Measurements from ENCODE around the gene OCEL1. TPM values are rescaled to one million over a fixed set of nuclear protein-coding genes. Genes with fewer than 3 reads are reported as not detected.

Gene OCEL1
- total RNA-seq, 2 experiments from 2014 or later, result 10.2 to 29.5 TPM

DNA sequence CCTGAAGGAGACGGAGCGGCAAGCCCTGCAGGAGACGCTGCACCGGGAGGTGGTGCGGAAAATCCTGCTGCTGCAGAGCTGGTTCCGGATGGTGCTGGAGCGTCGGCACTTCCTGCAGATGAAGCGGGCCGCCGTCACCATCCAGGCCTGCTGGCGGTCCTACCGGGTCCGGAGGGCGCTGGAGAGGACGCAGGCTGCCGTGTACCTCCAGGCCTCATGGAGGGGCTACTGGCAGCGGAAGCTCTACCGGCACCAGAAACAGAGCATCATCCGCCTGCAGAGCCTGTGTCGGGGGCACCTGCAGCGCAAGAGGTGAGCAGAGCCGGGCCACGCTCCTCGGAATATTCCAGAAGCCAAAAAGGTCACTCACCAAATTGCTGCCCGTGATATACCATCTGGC, 33.3 kb upstream of the OCEL1 start:
- DNase-seq (ENCODE audit: low spot score), result no peak
- ChIA-PET CTCF (ENCODE audit: unreplicated experiment) (no interaction called here), POLR2A (interaction anchor here (0.6 kb wide), 1 partner anchor 114 kb away, joined by 4 read pairs; no protein-coding TSS in a partner anchor)
- Histone ChIP-seq H4K20me1 (ENCODE audit: insufficient read depth, low read length) (no peaks in the 10 kb centered on the region), H3K36me3 (ENCODE audit: insufficient read depth, low read length) (peaks cover 80% of the 10 kb centered on the region), H3K9me2 (ENCODE audit: insufficient read depth, low read length) (no peaks in the 10 kb centered on the region), H3K4me1 (ENCODE audit: insufficient read depth, low read length, poor library complexity, severe bottlenecking) (peaks cover 48% of the 10 kb centered on the region), H3K9me3 (ENCODE audit: low read length) (no peaks in the 10 kb centered on the region; the same call in 1 of the 2 replicates), H3K27ac (ENCODE audit: low read depth, low read length, poor library complexity, severe bottlenecking) (peak overlapping the region; percentile 98), H3K4me3 (ENCODE audit: low read depth, low read length, poor library complexity, severe bottlenecking) (peak overlapping the region; percentile 34), H2AFZ (ENCODE audit: low read length) (no peak overlapping the region), H3K79me2 (ENCODE audit: insufficient read depth, low read depth, low read length) (no peaks in the 10 kb centered on the region), H3K4me2 (ENCODE audit: low read length) (no peak overlapping the region; the same call in 1 of the 2 replicates)
- intact Hi-C loops (cut with micrococcal nuclease; ENCODE audit: unreplicated experiment), result loop anchor here (2.0 kb wide), 2 partner anchors 58 to 118 kb away; partner anchors contain the start of genes HAUS8 and MYO9B
- TF ChIP-seq EZH2phosphoT487 (IDR thresholded peaks at IDR 0.05; ENCODE audit: borderline replicate concordance, low read depth, low read length), result no peak
- TF ChIP-seq, protein P1, sequence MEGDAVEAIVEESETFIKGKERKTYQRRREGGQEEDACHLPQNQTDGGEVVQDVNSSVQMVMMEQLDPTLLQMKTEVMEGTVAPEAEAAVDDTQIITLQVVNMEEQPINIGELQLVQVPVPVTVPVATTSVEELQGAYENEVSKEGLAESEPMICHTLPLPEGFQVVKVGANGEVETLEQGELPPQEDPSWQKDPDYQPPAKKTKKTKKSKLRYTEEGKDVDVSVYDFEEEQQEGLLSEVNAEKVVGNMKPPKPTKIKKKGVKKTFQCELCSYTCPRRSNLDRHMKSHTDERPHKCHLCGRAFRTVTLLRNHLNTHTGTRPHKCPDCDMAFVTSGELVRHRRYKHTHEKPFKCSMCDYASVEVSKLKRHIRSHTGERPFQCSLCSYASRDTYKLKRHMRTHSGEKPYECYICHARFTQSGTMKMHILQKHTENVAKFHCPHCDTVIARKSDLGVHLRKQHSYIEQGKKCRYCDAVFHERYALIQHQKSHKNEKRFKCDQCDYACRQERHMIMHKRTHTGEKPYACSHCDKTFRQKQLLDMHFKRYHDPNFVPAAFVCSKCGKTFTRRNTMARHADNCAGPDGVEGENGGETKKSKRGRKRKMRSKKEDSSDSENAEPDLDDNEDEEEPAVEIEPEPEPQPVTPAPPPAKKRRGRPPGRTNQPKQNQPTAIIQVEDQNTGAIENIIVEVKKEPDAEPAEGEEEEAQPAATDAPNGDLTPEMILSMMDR (conservative IDR thresholded peaks at IDR 0.05; ENCODE audit: low read length), result no peak
- BruUV-seq (replicated peaks), result no TSS peak

DNA sequence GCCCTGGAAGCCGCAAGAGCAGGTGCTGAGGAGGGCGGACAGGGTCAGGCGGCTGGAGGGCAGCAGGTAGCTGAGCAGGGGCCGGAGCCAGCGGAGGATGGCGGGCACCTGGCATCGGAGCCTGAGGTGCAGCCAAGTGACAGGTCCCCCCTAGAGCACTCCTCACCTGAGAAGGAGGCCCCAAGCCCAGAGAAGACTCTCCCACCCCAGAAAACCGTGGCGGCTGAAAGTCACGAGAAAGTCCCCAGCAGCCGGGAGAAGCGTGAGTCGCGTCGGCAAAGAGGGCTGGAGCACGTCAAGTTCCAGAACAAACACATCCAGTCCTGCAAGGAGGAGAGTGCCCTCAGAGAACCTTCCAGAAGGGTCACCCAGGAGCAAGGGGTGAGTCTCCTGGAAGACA, 31.4 kb upstream of the OCEL1 start:
- Histone ChIP-seq H3K4me1 (ENCODE audit: insufficient read depth, low read length, poor library complexity, severe bottlenecking) (peaks cover 40% of the 10 kb centered on the region), H2AFZ (ENCODE audit: low read length) (no peak overlapping the region), H4K20me1 (ENCODE audit: insufficient read depth, low read length) (no peaks in the 10 kb centered on the region), H3K36me3 (ENCODE audit: insufficient read depth, low read length) (peaks cover 81% of the 10 kb centered on the region), H3K9me2 (ENCODE audit: insufficient read depth, low read length) (no peaks in the 10 kb centered on the region), H3K4me3 (ENCODE audit: low read depth, low read length, poor library complexity, severe bottlenecking) (no peak overlapping the region), H3K4me2 (ENCODE audit: low read length) (no peak overlapping the region), H3K9me3 (ENCODE audit: low read length) (no peaks in the 10 kb centered on the region; the same call in 1 of the 2 replicates), H3K79me2 (ENCODE audit: insufficient read depth, low read depth, low read length) (no peaks in the 10 kb centered on the region), H3K27ac (ENCODE audit: low read depth, low read length, poor library complexity, severe bottlenecking) (no peak overlapping the region)
- DNase-seq (ENCODE audit: low spot score), result no peak
- TSS peak; percentile 89 for BruUV-seq (replicated peaks)
- ChIA-PET POLR2A (no interaction called here), CTCF (ENCODE audit: unreplicated experiment) (interaction anchor here (0.6 kb wide), 1 partner anchor 126 kb away, joined by 3 read pairs; no protein-coding TSS in a partner anchor)
- intact Hi-C loops (cut with micrococcal nuclease; ENCODE audit: unreplicated experiment), result no loop called here
- TF ChIP-seq, protein P1 (conservative IDR thresholded peaks at IDR 0.05; ENCODE audit: low read length), result no peak
- no peak for TF ChIP-seq EZH2phosphoT487 (IDR thresholded peaks at IDR 0.05; ENCODE audit: borderline replicate concordance, low read depth, low read length)

DNA sequence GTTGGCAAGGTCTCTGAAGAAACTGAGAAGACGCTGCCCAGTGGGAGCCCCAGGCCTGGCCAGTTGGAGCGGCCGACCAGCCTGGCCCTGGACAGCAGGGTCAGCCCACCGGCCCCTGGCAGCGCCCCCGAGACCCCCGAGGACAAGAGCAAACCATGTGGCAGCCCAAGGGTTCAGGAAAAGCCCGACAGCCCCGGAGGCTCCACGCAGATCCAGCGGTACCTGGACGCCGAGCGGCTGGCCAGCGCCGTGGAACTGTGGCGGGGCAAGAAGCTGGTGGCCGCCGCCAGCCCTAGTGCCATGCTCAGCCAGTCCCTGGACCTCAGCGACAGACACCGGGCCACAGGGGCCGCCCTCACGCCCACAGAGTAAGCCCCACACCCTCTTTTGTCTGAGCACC, 30.9 kb upstream of the OCEL1 start:
- Histone ChIP-seq H3K36me3 (ENCODE audit: insufficient read depth, low read length) (peaks cover 81% of the 10 kb centered on the region), H3K4me2 (ENCODE audit: low read length) (no peak overlapping the region), H3K9me3 (ENCODE audit: low read length) (no peaks in the 10 kb centered on the region; the same call in 1 of the 2 replicates), H3K27ac (ENCODE audit: low read depth, low read length, poor library complexity, severe bottlenecking) (no peak overlapping the region), H3K79me2 (ENCODE audit: insufficient read depth, low read depth, low read length) (no peaks in the 10 kb centered on the region), H4K20me1 (ENCODE audit: insufficient read depth, low read length) (no peaks in the 10 kb centered on the region), H3K4me3 (ENCODE audit: low read depth, low read length, poor library complexity, severe bottlenecking) (no peak overlapping the region), H3K4me1 (ENCODE audit: insufficient read depth, low read length, poor library complexity, severe bottlenecking) (peaks cover 35% of the 10 kb centered on the region), H2AFZ (ENCODE audit: low read length) (no peak overlapping the region), H3K9me2 (ENCODE audit: insufficient read depth, low read length) (no peaks in the 10 kb centered on the region)
- intact Hi-C loops (cut with micrococcal nuclease; ENCODE audit: unreplicated experiment), result no loop called here
- CTCF ChIA-PET (ENCODE audit: unreplicated experiment), result no interaction called here
- no TSS peak for BruUV-seq (replicated peaks)
- POLR2A ChIA-PET, result no interaction called here
- TF ChIP-seq, protein P1 (conservative IDR thresholded peaks at IDR 0.05; ENCODE audit: low read length), result no peak
- TF ChIP-seq EZH2phosphoT487 (IDR thresholded peaks at IDR 0.05; ENCODE audit: borderline replicate concordance, low read depth, low read length), result no peak
- no peak for DNase-seq (ENCODE audit: low spot score)

Data from OCI-LY7 (cell line).